ENCODE results near the gene MYL5. TPM values are rescaled to one million over a fixed set of nuclear protein-coding genes. Genes with fewer than 3 reads are reported as not detected.

The MYL5 gene
- total and polyA plus RNA-seq, 2 of the 13 experiments (the other 11 are each of a cell fraction or from before 2014, with no cell fraction given) = 6.5 to 16.0 TPM

DNA sequence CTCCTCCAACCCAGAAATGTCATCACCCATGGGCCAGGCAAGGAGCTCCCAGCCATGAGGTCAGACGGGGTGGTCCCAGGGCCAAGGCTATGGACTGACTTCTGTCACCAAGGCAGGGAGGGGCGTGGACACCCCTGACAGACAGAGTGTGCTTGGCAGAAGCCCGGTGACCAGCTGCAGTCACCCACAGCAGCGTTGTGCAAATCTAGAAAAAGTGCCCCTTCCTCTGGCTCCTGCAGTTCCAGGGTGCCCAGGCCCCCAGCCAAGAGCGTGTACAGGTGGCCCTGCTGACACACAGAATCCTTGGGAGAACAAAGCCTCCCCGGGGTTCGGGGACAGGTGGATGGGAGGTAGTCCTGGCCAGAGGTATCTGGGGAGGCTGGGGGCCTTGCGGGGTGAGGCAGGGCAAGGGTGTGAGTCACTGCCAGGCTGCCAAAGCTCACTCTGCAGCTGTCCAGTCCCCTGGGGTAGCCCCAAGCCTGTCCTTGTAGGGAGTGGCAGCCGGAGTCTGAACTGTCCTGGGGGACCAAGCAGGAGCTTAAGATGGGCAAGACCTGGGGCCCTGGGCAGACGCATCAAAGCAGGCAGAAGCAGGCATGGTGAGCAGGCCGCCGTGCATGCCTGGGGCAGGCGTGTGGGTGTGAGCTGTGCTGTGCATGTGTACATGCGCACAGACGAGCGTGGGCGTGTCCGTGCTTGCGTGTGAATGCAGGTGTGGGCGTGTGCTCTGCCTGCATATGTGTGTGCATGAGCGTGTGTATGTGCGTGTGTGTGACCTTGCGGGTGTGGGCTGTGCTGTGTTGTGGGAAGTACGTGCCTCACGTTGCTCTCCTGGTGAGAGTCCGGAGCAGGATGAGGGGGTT lies 3.3 kb downstream of the MYL5 start (continued):
- TF ChIP-seq ZNF232 (CRISPR knock-in tag; IDR thresholded peaks at IDR 0.05; ENCODE audit: borderline replicate concordance) (no peak), HNRNPUL1 (IDR thresholded peaks at IDR 0.05; ENCODE audit: low read depth, low read length) (no peak), PITX1 (CRISPR knock-in tag; IDR thresholded peaks at IDR 0.05) (no peak), TBP (CRISPR knock-in tag; IDR thresholded peaks at IDR 0.05) (no peak), MYC (CRISPR knock-in tag; IDR thresholded peaks at IDR 0.05; ENCODE audit: borderline replicate concordance) (peak; percentile 49; the same call in 1 of the 2 replicates), MXI1 (IDR thresholded peaks at IDR 0.05; ENCODE audit: borderline replicate concordance, low read depth, low read length) (peak; percentile 73; the same call in 2 of the 3 replicates), ZNF879 (CRISPR knock-in tag; IDR thresholded peaks at IDR 0.05) (no peak), NAIF1 (CRISPR knock-in tag; IDR thresholded peaks at IDR 0.05; ENCODE audit: borderline replicate concordance) (no peak), ONECUT2 (CRISPR knock-in tag; IDR thresholded peaks at IDR 0.05) (no peak)
- TF ChIP-seq, protein P1, sequence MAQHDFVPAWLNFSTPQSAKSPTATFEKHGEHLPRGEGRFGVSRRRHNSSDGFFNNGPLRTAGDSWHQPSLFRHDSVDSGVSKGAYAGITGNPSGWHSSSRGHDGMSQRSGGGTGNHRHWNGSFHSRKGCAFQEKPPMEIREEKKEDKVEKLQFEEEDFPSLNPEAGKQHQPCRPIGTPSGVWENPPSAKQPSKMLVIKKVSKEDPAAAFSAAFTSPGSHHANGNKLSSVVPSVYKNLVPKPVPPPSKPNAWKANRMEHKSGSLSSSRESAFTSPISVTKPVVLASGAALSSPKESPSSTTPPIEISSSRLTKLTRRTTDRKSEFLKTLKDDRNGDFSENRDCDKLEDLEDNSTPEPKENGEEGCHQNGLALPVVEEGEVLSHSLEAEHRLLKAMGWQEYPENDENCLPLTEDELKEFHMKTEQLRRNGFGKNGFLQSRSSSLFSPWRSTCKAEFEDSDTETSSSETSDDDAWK (CRISPR knock-in tag; IDR thresholded peaks at IDR 0.05) = no peak
- TF ChIP-seq, protein P2, sequence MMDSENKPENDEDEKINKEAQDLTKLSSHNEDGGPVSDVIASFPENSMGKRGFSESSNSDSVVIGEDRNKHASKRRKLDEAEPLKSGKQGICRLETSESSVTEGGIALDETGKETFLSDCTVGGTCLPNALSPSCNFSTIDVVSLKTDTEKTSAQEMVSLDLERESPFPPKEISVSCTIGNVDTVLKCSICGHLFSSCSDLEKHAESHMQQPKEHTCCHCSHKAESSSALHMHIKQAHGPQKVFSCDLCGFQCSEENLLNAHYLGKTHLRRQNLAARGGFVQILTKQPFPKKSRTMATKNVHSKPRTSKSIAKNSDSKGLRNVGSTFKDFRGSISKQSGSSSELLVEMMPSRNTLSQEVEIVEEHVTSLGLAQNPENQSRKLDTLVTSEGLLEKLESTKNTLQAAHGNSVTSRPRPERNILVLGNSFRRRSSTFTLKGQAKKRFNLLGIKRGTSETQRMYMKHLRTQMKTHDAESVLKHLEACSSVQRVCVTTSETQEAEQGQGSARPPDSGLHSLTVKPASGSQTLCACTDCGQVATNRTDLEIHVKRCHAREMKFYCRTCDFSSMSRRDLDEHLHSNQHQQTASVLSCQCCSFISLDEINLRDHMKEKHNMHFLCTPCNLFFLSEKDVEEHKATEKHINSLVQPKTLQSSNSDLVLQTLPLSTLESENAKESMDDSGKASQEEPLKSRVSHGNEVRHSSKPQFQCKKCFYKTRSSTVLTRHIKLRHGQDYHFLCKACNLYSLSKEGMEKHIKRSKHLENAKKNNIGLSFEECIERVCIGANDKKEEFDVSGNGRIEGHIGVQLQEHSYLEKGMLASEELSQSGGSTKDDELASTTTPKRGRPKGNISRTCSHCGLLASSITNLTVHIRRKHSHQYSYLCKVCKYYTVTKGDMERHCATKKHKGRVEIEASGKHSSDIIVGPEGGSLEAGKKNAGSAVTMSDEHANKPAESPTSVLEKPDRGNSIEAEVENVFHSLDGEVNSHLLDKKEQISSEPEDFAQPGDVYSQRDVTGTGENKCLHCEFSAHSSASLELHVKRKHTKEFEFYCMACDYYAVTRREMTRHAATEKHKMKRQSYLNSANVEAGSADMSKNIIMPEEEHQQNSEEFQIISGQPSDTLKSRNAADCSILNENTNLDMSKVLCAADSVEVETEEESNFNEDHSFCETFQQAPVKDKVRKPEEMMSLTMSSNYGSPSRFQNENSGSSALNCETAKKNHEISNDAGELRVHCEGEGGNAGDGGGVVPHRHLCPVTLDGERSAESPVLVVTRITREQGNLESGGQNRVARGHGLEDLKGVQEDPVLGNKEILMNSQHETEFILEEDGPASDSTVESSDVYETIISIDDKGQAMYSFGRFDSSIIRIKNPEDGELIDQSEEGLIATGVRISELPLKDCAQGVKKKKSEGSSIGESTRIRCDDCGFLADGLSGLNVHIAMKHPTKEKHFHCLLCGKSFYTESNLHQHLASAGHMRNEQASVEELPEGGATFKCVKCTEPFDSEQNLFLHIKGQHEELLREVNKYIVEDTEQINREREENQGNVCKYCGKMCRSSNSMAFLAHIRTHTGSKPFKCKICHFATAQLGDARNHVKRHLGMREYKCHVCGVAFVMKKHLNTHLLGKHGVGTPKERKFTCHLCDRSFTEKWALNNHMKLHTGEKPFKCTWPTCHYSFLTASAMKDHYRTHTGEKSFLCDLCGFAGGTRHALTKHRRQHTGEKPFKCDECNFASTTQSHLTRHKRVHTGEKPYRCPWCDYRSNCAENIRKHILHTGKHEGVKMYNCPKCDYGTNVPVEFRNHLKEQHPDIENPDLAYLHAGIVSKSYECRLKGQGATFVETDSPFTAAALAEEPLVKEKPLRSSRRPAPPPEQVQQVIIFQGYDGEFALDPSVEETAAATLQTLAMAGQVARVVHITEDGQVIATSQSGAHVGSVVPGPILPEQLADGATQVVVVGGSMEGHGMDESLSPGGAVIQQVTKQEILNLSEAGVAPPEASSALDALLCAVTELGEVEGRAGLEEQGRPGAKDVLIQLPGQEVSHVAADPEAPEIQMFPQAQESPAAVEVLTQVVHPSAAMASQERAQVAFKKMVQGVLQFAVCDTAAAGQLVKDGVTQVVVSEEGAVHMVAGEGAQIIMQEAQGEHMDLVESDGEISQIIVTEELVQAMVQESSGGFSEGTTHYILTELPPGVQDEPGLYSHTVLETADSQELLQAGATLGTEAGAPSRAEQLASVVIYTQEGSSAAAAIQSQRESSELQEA (CRISPR knock-in tag; IDR thresholded peaks at IDR 0.05; ENCODE audit: not compliant biosample characterization) = no peak
- TF ChIP-seq, protein P3, sequence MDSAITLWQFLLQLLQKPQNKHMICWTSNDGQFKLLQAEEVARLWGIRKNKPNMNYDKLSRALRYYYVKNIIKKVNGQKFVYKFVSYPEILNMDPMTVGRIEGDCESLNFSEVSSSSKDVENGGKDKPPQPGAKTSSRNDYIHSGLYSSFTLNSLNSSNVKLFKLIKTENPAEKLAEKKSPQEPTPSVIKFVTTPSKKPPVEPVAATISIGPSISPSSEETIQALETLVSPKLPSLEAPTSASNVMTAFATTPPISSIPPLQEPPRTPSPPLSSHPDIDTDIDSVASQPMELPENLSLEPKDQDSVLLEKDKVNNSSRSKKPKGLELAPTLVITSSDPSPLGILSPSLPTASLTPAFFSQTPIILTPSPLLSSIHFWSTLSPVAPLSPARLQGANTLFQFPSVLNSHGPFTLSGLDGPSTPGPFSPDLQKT (CRISPR knock-in tag; IDR thresholded peaks at IDR 0.05; ENCODE audit: borderline replicate concordance) = no peak
- TF ChIP-seq, protein P4, sequence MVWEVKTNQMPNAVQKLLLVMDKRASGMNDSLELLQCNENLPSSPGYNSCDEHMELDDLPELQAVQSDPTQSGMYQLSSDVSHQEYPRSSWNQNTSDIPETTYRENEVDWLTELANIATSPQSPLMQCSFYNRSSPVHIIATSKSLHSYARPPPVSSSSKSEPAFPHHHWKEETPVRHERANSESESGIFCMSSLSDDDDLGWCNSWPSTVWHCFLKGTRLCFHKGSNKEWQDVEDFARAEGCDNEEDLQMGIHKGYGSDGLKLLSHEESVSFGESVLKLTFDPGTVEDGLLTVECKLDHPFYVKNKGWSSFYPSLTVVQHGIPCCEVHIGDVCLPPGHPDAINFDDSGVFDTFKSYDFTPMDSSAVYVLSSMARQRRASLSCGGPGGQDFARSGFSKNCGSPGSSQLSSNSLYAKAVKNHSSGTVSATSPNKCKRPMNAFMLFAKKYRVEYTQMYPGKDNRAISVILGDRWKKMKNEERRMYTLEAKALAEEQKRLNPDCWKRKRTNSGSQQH (CRISPR knock-in tag; IDR thresholded peaks at IDR 0.05; ENCODE audit: low read depth) = no peak
- TF ChIP-seq, protein P5, sequence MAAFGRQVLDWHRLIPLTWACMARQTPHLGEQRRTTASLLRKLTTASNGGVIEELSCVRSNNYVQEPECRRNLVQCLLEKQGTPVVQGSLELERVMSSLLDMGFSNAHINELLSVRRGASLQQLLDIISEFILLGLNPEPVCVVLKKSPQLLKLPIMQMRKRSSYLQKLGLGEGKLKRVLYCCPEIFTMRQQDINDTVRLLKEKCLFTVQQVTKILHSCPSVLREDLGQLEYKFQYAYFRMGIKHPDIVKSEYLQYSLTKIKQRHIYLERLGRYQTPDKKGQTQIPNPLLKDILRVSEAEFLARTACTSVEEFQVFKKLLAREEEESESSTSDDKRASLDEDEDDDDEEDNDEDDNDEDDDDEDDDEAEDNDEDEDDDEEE (CRISPR knock-in tag; IDR thresholded peaks at IDR 0.05) = no peak
